HL-60/S4 (cell line): Measurements from ENCODE around the gene FHIT.

ENCODE experiments used
- in situ Hi-C: fragments of 300-500 bp; cut with MboI; formaldehyde crosslinking; loops from 2 replicates; pipeline ENCODE4 v1.14.3; 2022; ENCODE audit warnings: low sequenced_read_pairs

FHIT gene

GRCh38 chr3:60434950-60435349, 816.3 kb downstream of the FHIT start:
- in situ Hi-C loops = no loop called here

GRCh38 chr3:60434323-60434722, 816.9 kb downstream of the FHIT start:
- in situ Hi-C loops = no loop called here

GRCh38 chr3:60431599-60431958, 819.7 kb downstream of the FHIT start:
- in situ Hi-C loops = no loop called here

- in situ Hi-C loops = no loop called here
Observed at GRCh38 chr3:60430205-60430604, 821.0 kb downstream of the FHIT start.

GRCh38 chr3:60427109-60427508, 824.1 kb downstream of the FHIT start:
- in situ Hi-C loops = no loop called here

GRCh38 chr3:60424942-60425341, 826.3 kb downstream of the FHIT start:
- in situ Hi-C loops = no loop called here

- in situ Hi-C loops = no loop called here
Observed at GRCh38 chr3:60424034-60424433, 827.2 kb downstream of the FHIT start.

GRCh38 chr3:60423556-60423955, 827.7 kb downstream of the FHIT start:
- in situ Hi-C loops = no loop called here

GRCh38 chr3:60421749-60422446, 829.4 kb downstream of the FHIT start:
- in situ Hi-C loops = no loop called here

GRCh38 chr3:60417576-60417975, 833.7 kb downstream of the FHIT start:
- in situ Hi-C loops = no loop called here

- in situ Hi-C loops = no loop called here
Observed at GRCh38 chr3:60414011-60414410, 837.2 kb downstream of the FHIT start.

GRCh38 chr3:60413551-60413950, 837.7 kb downstream of the FHIT start:
- in situ Hi-C loops = no loop called here

GRCh38 chr3:60403866-60404265, 847.4 kb downstream of the FHIT start:
- in situ Hi-C loops = no loop called here

GRCh38 chr3:60402931-60403330, 848.3 kb downstream of the FHIT start:
- in situ Hi-C loops = no loop called here

- in situ Hi-C loops = no loop called here
Observed at GRCh38 chr3:60399861-60400845, 851.1 kb downstream of the FHIT start.

GRCh38 chr3:60399292-60399691, 852.0 kb downstream of the FHIT start:
- in situ Hi-C loops = no loop called here

- in situ Hi-C loops = no loop called here
Observed at GRCh38 chr3:60395173-60395762, 856.0 kb downstream of the FHIT start.

GRCh38 chr3:60393946-60394345, 857.3 kb downstream of the FHIT start:
- in situ Hi-C loops = no loop called here

GRCh38 chr3:60392501-60392900, 858.8 kb downstream of the FHIT start:
- in situ Hi-C loops = no loop called here

GRCh38 chr3:60391292-60391691, 860.0 kb downstream of the FHIT start:
- in situ Hi-C loops = no loop called here

GRCh38 chr3:60388731-60389130, 862.5 kb downstream of the FHIT start:
- in situ Hi-C loops = no loop called here

GRCh38 chr3:60386306-60386705, 864.9 kb downstream of the FHIT start:
- in situ Hi-C loops = no loop called here
